ENCODE results near the gene TRIM45.
A peak's percentile ranks its signal among the peaks of the same experiment; 100 is the strongest.
"Not testable (repeated sequence)": the region's sequence is repeated elsewhere in the genome, so short reads cannot be mapped to it uniquely, and the experiment has no call there.

TRIM45 gene

GRCh38 chr1:117135329-117135728 is 13.8 kb upstream of the TRIM45 start:
- DNase-seq (ENCODE audit: low read depth in 2 of 2) = no peak

GRCh38 chr1:117130526-117130925 is 9.0 kb upstream of the TRIM45 start:
- DNase-seq (ENCODE audit: low read depth in 2 of 2) = no peak

GRCh38 chr1:117128323-117129079 is 7.0 kb upstream of the TRIM45 start:
- no peak for DNase-seq (ENCODE audit: low read depth in 2 of 2)

GRCh38 chr1:117127795-117128194 is 6.2 kb upstream of the TRIM45 start:
- no peak for DNase-seq (ENCODE audit: low read depth in 2 of 2)

- DNase-seq (ENCODE audit: low read depth in 2 of 2) = no peak
Measured at GRCh38 chr1:117124661-117125060, 3.1 kb upstream of the TRIM45 start.

GRCh38 chr1:117123274-117123673 is 1.7 kb upstream of the TRIM45 start:
- no peak for DNase-seq (ENCODE audit: low read depth in 2 of 2)

- no peak for DNase-seq (ENCODE audit: low read depth in 2 of 2)
Measured at GRCh38 chr1:117122330-117123025, 929 bp upstream of the TRIM45 start.

- DNase-seq (ENCODE audit: low read depth in 2 of 2) = peak in 1 of 2 donors; percentile 5
Measured at GRCh38 chr1:117120774-117121588, 568 bp downstream of the TRIM45 start.

GRCh38 chr1:117119144-117119543 is 2.4 kb downstream of the TRIM45 start:
- DNase-seq (ENCODE audit: low read depth in 2 of 2) = not testable (repeated sequence)

GRCh38 chr1:117118137-117118536 is 3.4 kb downstream of the TRIM45 start:
- DNase-seq (ENCODE audit: low read depth in 2 of 2) = no peak

- no peak for DNase-seq (ENCODE audit: low read depth in 2 of 2)
Measured at GRCh38 chr1:117117697-117118096, 3.9 kb downstream of the TRIM45 start.

- no peak for DNase-seq (ENCODE audit: low read depth in 2 of 2)
Measured at GRCh38 chr1:117116784-117117130, 4.8 kb downstream of the TRIM45 start.

- no peak for DNase-seq (ENCODE audit: low read depth in 2 of 2)
Measured at GRCh38 chr1:117116090-117116783, 5.3 kb downstream of the TRIM45 start.

- no peak for DNase-seq (ENCODE audit: low read depth in 2 of 2)
Measured at GRCh38 chr1:117114877-117115276, 6.7 kb downstream of the TRIM45 start.

GRCh38 chr1:117113199-117113598 is 8.3 kb downstream of the TRIM45 start:
- no peak for DNase-seq (ENCODE audit: low read depth in 2 of 2)

- no peak for DNase-seq (ENCODE audit: low read depth in 2 of 2)
Measured at GRCh38 chr1:117112047-117112717, 9.4 kb downstream of the TRIM45 start.

- no peak for DNase-seq (ENCODE audit: low read depth in 2 of 2)
Measured at GRCh38 chr1:117110774-117111173, 10.8 kb downstream of the TRIM45 start.

GRCh38 chr1:117107364-117107763 is 14.2 kb downstream of the TRIM45 start:
- no peak for DNase-seq (ENCODE audit: low read depth in 2 of 2)

- DNase-seq (ENCODE audit: low read depth in 2 of 2) = no peak
Measured at GRCh38 chr1:117106478-117106877, 15.1 kb downstream of the TRIM45 start.

GRCh38 chr1:117105722-117106121 is 15.8 kb downstream of the TRIM45 start:
- DNase-seq (ENCODE audit: low read depth in 2 of 2) = no peak

- DNase-seq (ENCODE audit: low read depth in 2 of 2) = no peak
Measured at GRCh38 chr1:117104986-117105385, 16.6 kb downstream of the TRIM45 start.
